K562 (cell line): ENCODE data around the gene LRFN4. TPM values are rescaled to one million over a fixed set of nuclear protein-coding genes. Genes with fewer than 3 reads are reported as not detected.

Source experiments
- ATAC-seq: fragments of 200-7000 bp; cut with Tn5 transposase; 3 replicates; pipeline ENCODE4 v1.9.1; 2020; ENCODE audit warnings: moderate library complexity
- BruUV-seq: library from RNA; stranded (reverse); fragments of 400-500 nt; replicated peaks from 2 replicates; lab custom pipeline; 2021; lab: Mats Ljungman, UMichigan
- CTCF ChIA-PET: fragments of 300-600 bp; formaldehyde crosslinking; extraction: SDS; loops from one replicate; lab custom pipeline; 2021; ENCODE audit warnings: low intra/inter-chr PET ratio; lab: Yijun Ruan, JAX
- POLR2A ChIA-PET: fragments of 300-600, 350-650 bp; sonication (Branson Sonifier 250); formaldehyde crosslinking; extraction: SDS; loops from one replicate; lab custom pipeline; 2021; ENCODE audit warnings: antibody characterized with exemption, inconsistent platforms; lab: Yijun Ruan, JAX
- DNase-seq, 4 experiments: peaks; one replicate each; pipeline versions ENCODE4 v3.0.0 to v3.0.0-alpha.2; 2011 to 2018; ENCODE audit warnings: low spot score in 3 of 4, mixed read lengths in 3 of 4; ENCODE audit errors: extremely low read depth in 1 of 4
- FAIRE-seq: peaks from 2 replicates; lab custom pipeline; 2011; peaks lifted over from hg19 to GRCh38; lab: Jason Lieb, UNC
- H2AFZ ChIP-seq: 2 replicates; pipeline ENCODE4 v1.6.0; 2011; ENCODE audit warnings: low read depth, low read length, control low read depth, inconsistent platforms
- H3K27ac ChIP-seq: fragments of 200-600 bp; 3 replicates; pipeline ENCODE4 v1.8.0; 2011; ENCODE audit warnings: low read depth, mild to moderate bottlenecking, control low read depth, inconsistent platforms, low read length, moderate library complexity, mixed read lengths; ENCODE audit errors: extremely low read depth
- H3K27me3 ChIP-seq, 2 experiments: fragments of 300-600 bp in 1 of 2; 2 replicates in 1 of 2; 3 replicates in 1 of 2; pipeline versions ENCODE4 v1.6.0 to v1.8.0; 2011; ENCODE audit warnings: inconsistent platforms in 2 of 2, low read length in 2 of 2, mild to moderate bottlenecking in 1 of 2, mixed read lengths in 1 of 2, moderate library complexity in 1 of 2; ENCODE audit not compliant: control insufficient read depth in 2 of 2, insufficient read depth in 2 of 2
- H3K36me3 ChIP-seq: fragments of 300-600 bp; 3 replicates; pipeline ENCODE4 v1.8.0; 2011; ENCODE audit warnings: mild to moderate bottlenecking, low read length, inconsistent platforms; ENCODE audit not compliant: control insufficient read depth, insufficient read depth
- H3K4me1 ChIP-seq, 2 experiments: fragments of 200-600 bp in 1 of 2; replicated peaks in 1 of 2; 2 replicates in 1 of 2; 3 replicates in 1 of 2; pipeline versions ENCODE4 v1.5.1 to v1.8.0; 2011; ENCODE audit warnings: inconsistent platforms in 2 of 2, low read length in 2 of 2, mild to moderate bottlenecking in 1 of 2, mixed read lengths in 1 of 2, moderate library complexity in 1 of 2; ENCODE audit not compliant: control insufficient read depth in 2 of 2, insufficient read depth in 2 of 2
- H3K4me2 ChIP-seq: 2 replicates; pipeline ENCODE4 v1.6.1; 2011; ENCODE audit warnings: low read length, control low read depth, inconsistent platforms, mixed read lengths; ENCODE audit not compliant: insufficient read depth
- H3K4me3 ChIP-seq: fragments of 200-600 bp; sonication (generic), shearing (Covaris generic); 2 replicates; pipeline ENCODE4 v1.5.1; 2016; ENCODE audit warnings: control low read depth, inconsistent platforms
- H3K79me2 ChIP-seq: fragments of 200-600 bp; 3 replicates; pipeline ENCODE4 v1.8.0; 2011; ENCODE audit warnings: low read length, inconsistent platforms; ENCODE audit not compliant: control insufficient read depth, insufficient read depth
- H3K9ac ChIP-seq, 2 experiments: 2 replicates each; pipeline versions ENCODE4 v1.6.0 to v1.6.1; 2011; ENCODE audit warnings: low read depth in 2 of 2, low read length in 2 of 2, control low read depth in 1 of 2, inconsistent platforms in 1 of 2, mild to moderate bottlenecking in 1 of 2, mixed read lengths in 1 of 2; ENCODE audit not compliant: insufficient read depth in 1 of 2
- H3K9me1 ChIP-seq: one replicate; pipeline ENCODE4 v1.6.0; 2011; ENCODE audit warnings: inconsistent platforms, mild to moderate bottlenecking, low read length, moderate library complexity; ENCODE audit not compliant: control insufficient read depth, insufficient read depth
- H3K9me3 ChIP-seq: replicated peaks from 2 replicates; pipeline ENCODE4 v1.5.1; 2011; ENCODE audit warnings: low read depth, low read length, inconsistent platforms; ENCODE audit not compliant: control insufficient read depth, insufficient read depth
- H4K20me1 ChIP-seq: replicated peaks from 2 replicates; pipeline ENCODE4 v1.6.1; 2011; ENCODE audit warnings: low read length, inconsistent platforms, mixed read lengths; ENCODE audit not compliant: control insufficient read depth, insufficient read depth
- CC2D1A ChIP-seq: fragments of 450-650 bp; IDR thresholded peaks from 2 replicates; pipeline ENCODE4 v1.6.1; 2017; ENCODE audit warnings: mild to moderate bottlenecking
- CREM ChIP-seq: IDR thresholded peaks from 2 replicates; pipeline ENCODE4 v1.6.1; 2014; ENCODE audit warnings: antibody characterized with exemption, low read depth
- ETV5 ChIP-seq: sonication (generic); formaldehyde crosslinking; IDR thresholded peaks from 2 replicates; pipeline ENCODE4 v1.4.0; 2020; ENCODE audit warnings: low read depth, mild to moderate bottlenecking, missing genetic modification reagents
- FOXM1 ChIP-seq, 2 experiments: fragments of 450-650 bp in 1 of 2; sonication (generic) in 1 of 2; formaldehyde crosslinking in 1 of 2; IDR thresholded peaks; 2 replicates each; pipeline versions ENCODE4 v1.6.1 to v1.9.0; 2017 to 2022; ENCODE audit warnings: low read depth in 2 of 2, mild to moderate bottlenecking in 2 of 2, missing genetic modification reagents in 1 of 2, moderate library complexity in 1 of 2
- GABPB1 ChIP-seq: sonication (generic); formaldehyde crosslinking; IDR thresholded peaks from 2 replicates; pipeline ENCODE4 v1.8.0; 2022; ENCODE audit warnings: mild to moderate bottlenecking, missing genetic modification reagents
- GABPB2 ChIP-seq: fragments of 250-450 bp; sonication (Bioruptor Pico); conservative IDR thresholded peaks from 2 replicates; pipeline ENCODE4 v1.5.1; 2021; ENCODE audit warnings: mild to moderate bottlenecking
- MAZ ChIP-seq, 2 experiments: fragments of 450-650 bp in 1 of 2; sonication (generic) in 1 of 2; formaldehyde crosslinking; IDR thresholded peaks in 1 of 2; conservative IDR thresholded peaks in 1 of 2; 2 replicates each; pipeline versions ENCODE4 v1.4.0 to v1.5.0; 2020; ENCODE audit warnings: mild to moderate bottlenecking in 1 of 2, missing genetic modification reagents in 1 of 2
- MED1 ChIP-seq: sonication (generic); formaldehyde crosslinking; IDR thresholded peaks from 2 replicates; pipeline ENCODE4 v1.8.1; 2023; ENCODE audit warnings: missing genetic modification reagents, borderline replicate concordance
- MYC ChIP-seq, 2 experiments: fragments of 250-450 bp in 1 of 2; sonication (Bioruptor Pico) in 1 of 2; IDR thresholded peaks; 2 replicates each; pipeline versions ENCODE4 v1.5.1 to v1.6.1; 2012 to 2021; ENCODE audit warnings: low read depth in 2 of 2, borderline replicate concordance in 1 of 2, improper control_type of control experiment in 1 of 2, low read length in 1 of 2, mild to moderate bottlenecking in 1 of 2, moderate library complexity in 1 of 2
- RB1 ChIP-seq: fragments of 450-650 bp; IDR thresholded peaks from 2 replicates; pipeline ENCODE4 v1.6.1; 2017; ENCODE audit warnings: low read depth, mild to moderate bottlenecking
- RCOR1 ChIP-seq, 2 experiments: IDR thresholded peaks; 2 replicates each; pipeline ENCODE4 v1.6.1; 2012; ENCODE audit warnings: low read depth in 2 of 2, low read length in 2 of 2, borderline replicate concordance in 1 of 2, improper control_type of control experiment in 1 of 2
- SMC3 ChIP-seq: conservative IDR thresholded peaks from 2 replicates; pipeline ENCODE4 v1.6.1; 2011; ENCODE audit warnings: low read depth, low read length, improper control_type of control experiment; ENCODE audit not compliant: insufficient read depth
- ZNF217 ChIP-seq: sonication (generic); formaldehyde crosslinking; IDR thresholded peaks from 2 replicates; pipeline ENCODE4 v1.8.0; 2022; ENCODE audit warnings: mild to moderate bottlenecking, missing genetic modification reagents
- ZNF224 ChIP-seq: sonication (generic); formaldehyde crosslinking; IDR thresholded peaks from 2 replicates; pipeline ENCODE4 v1.8.0; 2022; ENCODE audit warnings: mild to moderate bottlenecking, missing genetic modification reagents
- ZNF384 ChIP-seq: IDR thresholded peaks from 2 replicates; pipeline ENCODE4 v1.6.1; 2012; ENCODE audit warnings: low read depth, low read length, improper control_type of control experiment
- WGBS: fragments of 100-300 bp; shearing (Covaris generic); methylation state at CpG from one replicate; pipeline ENCODE4 v1.1.6; 2016; ENCODE audit warnings: low coverage, mixed read lengths; ENCODE audit not compliant: insufficient coverage; ENCODE audit errors: missing lambda C conversion rate; 5-methylcytosine and 5-hydroxymethylcytosine counted together
- in situ Hi-C: fragments of 300-500 bp; cut with MboI; formaldehyde crosslinking; loops from 4 replicates; pipeline ENCODE4 v1.15.0; 2018; ENCODE audit warnings: inconsistent platforms, mixed read lengths
- intact Hi-C: fragments of 100-400 bp; cut with micrococcal nuclease; formaldehyde crosslinking; loops from 2 replicates; pipeline ENCODE4 v1.14.2; 2022
- polyA plus RNA-seq, 8 experiments: library from polyadenylated mRNA; depleted of rRNA in 4 of 8; stranded (reverse) in 5 of 8; unstranded in 3 of 8; fragments of >200 nt; fragmentation: Nextera tagmentation in 2 of 8; fragmentation: Illumina TruSeq in 1 of 8; extraction: Ambion mirVana in 2 of 8; extraction: Trizol in 1 of 8; gene quantifications; 2 replicates each; pipeline versions ENCODE4 v1.2.1 to v1.2.3, GENCODE V29; 2011 to 2014; ENCODE audit warnings: inconsistent platforms in 1 of 8, missing spikeins in 1 of 8
- total RNA-seq, 7 experiments: library from RNA; depleted of rRNA in 6 of 7; stranded (reverse); fragments of >200 nt in 6 of 7; fragmentation: Illumina TruSeq in 2 of 7; extraction: Trizol in 2 of 7; gene quantifications; 2 replicates each; pipeline versions ENCODE4 v1.2.1 to v1.2.3, GENCODE V29; 2011 to 2021; ENCODE audit warnings: low replicate concordance in 1 of 7
- TF ChIP-seq, protein P1 (sequence below): fragments of 450-650 bp; IDR thresholded peaks from 2 replicates; pipeline ENCODE4 v1.6.1; 2016; ENCODE audit warnings: antibody characterized with exemption
- TF ChIP-seq, protein P2 (sequence below): sonication (generic); formaldehyde crosslinking; IDR thresholded peaks from 2 replicates; pipeline ENCODE4 v1.8.0; 2022; ENCODE audit warnings: missing genetic modification reagents, mild to moderate bottlenecking, moderate library complexity, borderline replicate concordance

The LRFN4 gene
- total and polyA plus RNA-seq, 9 of the 15 experiments (the other 6 are each of a cell fraction or from before 2014, with no cell fraction given) = 0.10 to 60.1 (median 6.7) TPM

DNA sequence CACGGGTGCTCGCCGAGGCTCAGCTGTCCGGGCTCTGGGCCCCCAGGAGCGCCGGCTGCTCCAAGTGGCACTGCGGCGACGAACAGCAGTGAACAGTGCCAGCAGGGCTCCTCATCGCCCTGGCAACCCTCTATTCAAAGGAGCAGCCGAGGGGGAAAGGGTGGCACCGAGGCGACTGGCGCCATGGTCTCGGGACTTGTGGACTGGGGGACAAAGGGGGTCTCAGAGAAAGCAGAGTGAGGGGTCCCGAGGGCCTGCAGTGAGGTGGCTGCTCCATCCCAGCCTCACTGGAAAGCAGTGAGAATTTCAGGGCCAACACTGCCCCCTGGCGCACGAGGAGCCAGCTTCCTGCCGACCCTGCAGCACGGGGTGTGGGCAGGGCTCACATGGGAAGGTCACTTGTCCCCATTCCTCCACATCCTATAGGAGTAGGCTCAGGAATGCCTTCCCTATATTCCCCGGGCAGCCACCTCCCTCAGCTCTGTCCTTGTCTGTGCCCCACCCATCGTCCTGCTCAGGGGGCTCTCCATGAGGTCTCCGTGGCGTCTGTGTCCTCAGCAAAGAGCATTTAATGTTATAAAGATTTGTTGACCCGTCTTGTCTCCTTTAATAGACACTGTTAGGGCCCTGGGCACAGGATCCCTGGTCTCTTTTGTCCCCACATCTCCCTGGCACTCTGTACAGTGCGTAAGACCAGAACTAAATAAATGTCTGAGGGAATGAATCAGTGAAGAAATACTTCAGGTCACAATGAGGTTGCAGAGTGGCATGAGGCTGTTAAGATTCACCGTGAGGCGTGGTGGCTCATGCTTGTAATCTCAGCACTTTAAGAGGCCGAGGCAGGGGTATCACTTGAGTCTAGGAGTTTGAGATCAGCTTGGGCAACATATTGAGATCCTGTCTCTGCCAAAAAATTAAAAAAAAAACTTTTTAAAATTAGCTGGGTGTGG, 26.4 kb downstream of the LRFN4 start:
- Histone ChIP-seq H3K9me1 (no peaks in the 10 kb centered on the region), H4K20me1 (no peaks in the 10 kb centered on the region), H3K36me3 (0 out of 3 replicates have a peak, but pooled peaks cover 4% of the 10 kb centered on the region), H3K27me3 (no peaks in the 10 kb centered on the region), H2AFZ (peak overlapping the region; percentile 55), H3K27ac (no peak overlapping the region), H3K79me2 (no peaks in the 10 kb centered on the region), H3K4me2 (peak overlapping the region; percentile 22; the same call in 1 of the 2 replicates), H3K9me3 (no peaks in the 10 kb centered on the region), H3K9ac (peak overlapping the region in 1 of 2 experiments; percentile 68; a peak in 2 of 4 replicates), H3K4me3 (no peak overlapping the region), H3K4me1 (peaks cover 24 to 67% of the 10 kb centered on the region in 2 experiments; a peak in 4 of 5 replicates)
- 44% methylated on average over 28 of the region's 29 CpGs for WGBS
- in situ Hi-C loops = no loop called here
- DNase-seq (peak; percentile 64 to 78 (median 64)), FAIRE-seq (peak; percentile 74), ATAC-seq (peak; percentile 86)
- CTCF ChIA-PET = interaction anchor here (0.6 to 2.6 kb wide), 4 partner anchors 49 to 191 kb away, joined by 3 to 18 read pairs (median 3); partner anchors contain the start of gene SYT12
- intact Hi-C loops = loop anchor here (1.0 to 2.0 kb wide), 2 partner anchors 48 to 189 kb away; no protein-coding TSS in a partner anchor
- POLR2A ChIA-PET = interaction anchor here (0.6 to 1.0 kb wide), 2 partner anchors 13 to 431 kb away, joined by 3 read pairs; no protein-coding TSS in a partner anchor
- no TSS peak for BruUV-seq
- TF ChIP-seq SMC3 (peak; percentile 62), ZNF384 (0 out of 2 replicates have a peak, but pooled peaks have one; percentile 13), MAZ (CRISPR knock-in tag; conservative IDR thresholded peaks at IDR 0.05 in 1 of 2, IDR thresholded peaks at IDR 0.05 in 1 of 2) (0 out of 4 replicates have a peak, but pooled peaks of 1 of the 2 experiments have one; percentile 31), RCOR1 (IDR thresholded peaks at IDR 0.05; ENCODE audit: borderline replicate concordance in 1 of 2, low read depth in 2 of 2, low read length in 2 of 2) (peak in 1 of 2 experiments; percentile 44; a peak in 1 of 4 replicates), RB1 (peak; percentile 36; the same call in 1 of the 2 replicates), ETV5 (CRISPR knock-in tag) (0 out of 2 replicates have a peak, but pooled peaks have one; percentile 45), CC2D1A (peak; percentile 50; the same call in 1 of the 2 replicates), MED1 (CRISPR knock-in tag) (no peak), FOXM1 (IDR thresholded peaks at IDR 0.05; ENCODE audit: low read depth) (no peak), FOXM1 (CRISPR knock-in tag; IDR thresholded peaks at IDR 0.05; ENCODE audit: low read depth) (0 out of 2 replicates have a peak, but pooled peaks have one; percentile 20), GABPB2 (no peak), MYC (IDR thresholded peaks at IDR 0.05; ENCODE audit: low read depth, low read length) (peak; percentile 39; the same call in 1 of the 2 replicates), MYC (CRISPR knock-in tag; IDR thresholded peaks at IDR 0.05; ENCODE audit: borderline replicate concordance, low read depth) (no peak), ZNF224 (no peak), ZNF217 (CRISPR knock-in tag) (no peak), CREM (0 out of 2 replicates have a peak, but pooled peaks have one; percentile 16), GABPB1 (peak; percentile 34; the same call in 1 of the 2 replicates)
- TF ChIP-seq, protein P1, sequence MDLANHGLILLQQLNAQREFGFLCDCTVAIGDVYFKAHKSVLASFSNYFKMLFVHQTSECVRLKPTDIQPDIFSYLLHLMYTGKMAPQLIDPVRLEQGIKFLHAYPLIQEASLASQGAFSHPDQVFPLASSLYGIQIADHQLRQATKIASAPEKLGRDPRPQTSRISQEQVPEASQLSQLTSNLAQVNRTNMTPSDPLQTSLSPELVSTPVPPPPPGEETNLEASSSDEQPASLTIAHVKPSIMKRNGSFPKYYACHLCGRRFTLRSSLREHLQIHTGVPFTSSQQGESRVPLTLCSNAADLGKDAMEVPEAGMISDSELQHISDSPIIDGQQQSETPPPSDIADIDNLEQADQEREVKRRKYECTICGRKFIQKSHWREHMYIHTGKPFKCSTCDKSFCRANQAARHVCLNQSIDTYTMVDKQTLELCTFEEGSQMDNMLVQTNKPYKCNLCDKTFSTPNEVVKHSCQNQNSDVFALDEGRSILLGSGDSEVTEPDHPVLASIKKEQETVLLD = no peak
- TF ChIP-seq, protein P2, sequence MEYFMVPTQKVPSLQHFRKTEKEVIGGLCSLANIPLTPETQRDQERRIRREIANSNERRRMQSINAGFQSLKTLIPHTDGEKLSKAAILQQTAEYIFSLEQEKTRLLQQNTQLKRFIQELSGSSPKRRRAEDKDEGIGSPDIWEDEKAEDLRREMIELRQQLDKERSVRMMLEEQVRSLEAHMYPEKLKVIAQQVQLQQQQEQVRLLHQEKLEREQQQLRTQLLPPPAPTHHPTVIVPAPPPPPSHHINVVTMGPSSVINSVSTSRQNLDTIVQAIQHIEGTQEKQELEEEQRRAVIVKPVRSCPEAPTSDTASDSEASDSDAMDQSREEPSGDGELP (CRISPR knock-in tag) = peak; percentile 37; the same call in 1 of the 2 replicates
